Pulmonary artery endothelial cell (primary cell): ENCODE results near the gene IER5. TPM values are rescaled to one million over a fixed set of nuclear protein-coding genes. Genes with fewer than 3 reads are reported as not detected.

Source experiments
- DNase-seq: peaks from one replicate; pipeline ENCODE4 v3.0.0-alpha.2; 2011; ENCODE audit warnings: low read depth, low spot score
- total RNA-seq: library from RNA; depleted of rRNA; stranded (reverse); fragments of >200 nt; gene quantifications from 2 replicates; pipeline ENCODE4 v1.2.3, GENCODE V29; 2014

IER5 gene
- total RNA-seq, 1 donor from 2014 or later: 21.1 TPM

DNA sequence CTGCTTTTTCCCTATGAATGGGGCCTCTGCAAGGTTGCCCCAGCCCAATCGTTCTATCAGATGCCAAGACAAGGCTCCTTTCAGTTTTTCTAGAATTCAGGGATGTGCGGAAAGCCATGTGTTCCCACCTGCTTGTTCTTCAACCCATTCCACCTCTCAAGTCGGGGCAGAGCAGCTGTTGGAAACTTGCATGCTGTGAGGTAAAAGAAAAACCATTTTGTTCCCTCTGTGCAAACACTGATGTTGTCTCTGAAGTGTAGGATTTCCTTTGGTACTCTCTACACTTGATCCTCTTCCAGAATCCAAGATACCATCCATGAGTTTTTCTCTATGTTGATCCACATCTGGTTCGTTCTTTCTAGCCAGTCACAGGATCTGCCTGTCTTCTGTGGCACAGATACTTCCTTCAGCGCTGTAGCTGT, 7.3 kb downstream of the IER5 start:
- no peak for DNase-seq

DNA sequence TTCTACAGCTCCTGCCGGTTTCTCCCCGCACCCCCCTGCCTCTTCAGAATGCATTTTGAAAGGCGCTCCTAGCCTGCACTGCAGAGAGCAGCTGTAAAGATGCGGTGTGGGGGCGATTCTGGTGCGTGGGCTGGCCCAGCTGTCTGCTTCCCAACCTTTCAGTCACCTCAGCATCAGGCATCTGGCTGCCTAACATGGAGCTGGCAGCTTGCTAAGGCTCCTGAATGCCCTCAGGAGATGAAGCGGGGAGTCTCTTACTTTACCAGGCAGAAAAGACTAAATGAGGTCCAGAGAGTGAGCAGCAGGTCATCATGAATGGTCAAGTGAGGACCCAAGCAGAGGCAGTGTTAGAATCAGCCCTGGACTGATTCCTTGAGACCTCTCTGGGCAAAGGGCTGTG, 8.7 kb downstream of the IER5 start:
- DNase-seq: no peak

DNA sequence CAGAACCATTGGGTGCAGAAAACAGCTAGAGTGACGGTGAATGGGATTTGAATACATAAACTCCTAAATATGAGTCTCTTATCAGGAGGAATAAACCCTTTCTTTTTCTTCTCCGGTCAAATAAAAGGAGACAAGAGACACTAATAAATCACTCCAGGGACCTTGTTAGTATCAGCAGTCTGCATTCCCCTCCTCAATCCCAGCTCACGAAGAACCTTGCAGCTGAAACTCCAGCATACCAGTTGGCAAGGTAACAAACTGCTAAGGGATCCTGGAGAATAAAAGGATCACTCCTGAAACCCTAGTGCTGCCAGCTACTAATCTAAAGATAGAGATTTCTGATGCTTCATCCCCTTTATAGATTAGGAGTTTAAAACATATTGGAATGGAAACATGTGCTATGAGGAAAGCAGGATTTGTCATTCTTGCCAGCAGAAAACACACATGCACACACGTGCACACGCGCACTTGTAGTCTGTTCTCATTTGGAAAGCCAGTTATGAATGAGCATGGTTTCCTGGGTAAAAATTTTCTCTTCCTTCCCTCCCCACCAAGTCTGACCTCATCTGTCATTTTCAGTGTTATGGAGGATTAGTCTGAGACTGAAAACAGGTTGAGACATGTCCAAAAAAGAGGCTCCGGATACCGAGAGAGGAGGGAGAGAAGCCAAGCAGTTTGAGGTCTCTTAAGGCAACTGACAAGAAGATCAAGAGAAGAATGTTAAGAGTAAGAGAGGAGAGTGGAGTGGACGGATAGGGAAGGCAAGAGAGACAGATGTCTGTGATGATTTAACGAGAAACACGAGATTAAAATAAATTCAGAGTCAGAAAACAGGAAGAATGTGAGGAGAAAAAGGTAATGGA, 10.9 kb downstream of the IER5 start:
- DNase-seq: no peak

DNA sequence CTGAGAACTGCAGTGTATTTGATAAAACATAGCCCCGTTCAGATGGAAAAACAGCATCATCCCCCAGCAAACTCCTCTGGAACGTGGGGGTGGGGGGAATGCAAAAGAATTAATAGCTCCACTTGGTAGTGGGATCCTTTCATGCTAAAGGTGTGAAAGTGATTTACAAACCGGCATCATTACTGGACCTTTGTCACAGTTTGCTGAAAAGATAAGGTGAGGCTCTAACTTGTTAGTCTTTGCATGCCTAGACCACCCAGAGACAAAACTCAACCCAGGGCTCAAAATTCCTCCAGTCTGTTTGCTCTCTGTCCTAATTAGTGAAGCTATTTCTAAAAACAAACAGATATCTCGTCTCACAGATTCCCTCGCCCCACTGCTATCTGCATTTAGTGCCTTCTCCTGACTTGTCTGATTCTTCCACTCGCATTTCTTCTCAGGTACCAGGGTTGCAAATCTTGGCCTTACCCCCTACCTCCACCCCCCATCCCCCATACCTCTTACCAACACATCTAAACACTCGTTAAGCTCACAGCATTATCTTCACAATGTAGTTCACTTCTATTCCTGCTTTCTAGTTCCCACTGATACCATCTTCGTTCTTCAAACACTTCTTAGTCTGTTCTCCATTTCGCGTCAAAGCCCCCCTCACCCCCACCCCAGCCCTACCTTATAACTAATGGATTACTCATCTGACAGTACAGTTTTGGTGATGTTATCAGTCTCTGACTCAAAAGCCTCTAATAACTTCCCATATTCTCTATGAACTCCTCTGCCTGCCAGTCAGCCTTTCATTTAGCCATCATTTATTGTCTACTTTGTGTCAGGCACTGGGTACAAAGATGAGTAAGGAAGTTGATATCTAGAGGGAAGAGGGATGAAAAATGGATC, 11.8 kb downstream of the IER5 start:
- no peak for DNase-seq

DNA sequence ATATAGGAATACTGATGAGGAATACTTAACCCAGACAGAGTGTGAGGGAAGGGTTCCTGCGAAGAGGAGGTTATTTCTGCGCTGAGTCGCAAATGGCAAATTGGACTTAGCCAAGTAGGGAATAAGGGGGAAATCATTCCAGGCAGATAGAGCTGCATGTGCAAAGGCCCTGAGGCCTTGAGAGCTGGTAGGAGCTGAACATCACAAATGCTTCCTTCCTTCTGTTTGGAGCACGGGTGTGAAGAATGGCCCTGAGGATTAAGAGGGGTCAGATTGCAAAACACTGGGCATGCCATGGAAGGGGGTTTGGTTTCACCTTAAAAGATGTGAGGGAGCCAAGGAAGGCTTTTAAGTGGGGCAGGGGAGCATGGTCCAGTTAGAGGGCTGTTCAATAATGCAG, 12.4 kb downstream of the IER5 start:
- DNase-seq: no peak

DNA sequence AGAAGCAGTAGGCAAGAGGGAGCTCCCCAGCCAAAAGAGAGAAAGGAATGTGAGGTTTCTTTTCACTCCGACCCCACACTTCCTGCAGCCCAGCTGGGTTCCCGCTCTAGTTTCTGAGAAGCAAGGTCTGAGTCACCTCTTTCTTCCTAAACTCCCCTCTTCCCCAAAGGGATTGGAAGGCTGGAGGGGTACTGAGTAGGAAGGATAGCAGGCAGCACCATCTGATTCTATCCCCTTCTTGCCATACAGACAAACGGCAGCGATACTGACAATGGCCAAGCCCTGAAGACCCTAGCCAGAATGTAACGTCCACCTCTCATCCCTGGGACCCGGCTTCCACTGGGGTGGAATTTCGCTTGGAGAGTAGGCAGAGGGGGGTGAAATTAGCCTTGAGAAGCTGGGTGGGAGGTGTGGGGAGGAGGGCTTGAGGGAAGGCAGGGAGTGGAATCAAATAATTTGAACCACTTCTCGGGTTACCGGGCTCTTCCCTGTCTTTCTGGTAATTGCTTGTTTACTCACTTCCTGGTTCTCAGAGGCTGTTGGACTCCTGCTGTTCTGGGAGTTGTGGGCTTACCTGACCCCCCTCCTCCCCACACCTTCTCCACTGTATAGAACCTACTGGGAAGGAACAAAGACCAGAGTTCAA, 13.2 kb downstream of the IER5 start:
- DNase-seq: no peak

DNA sequence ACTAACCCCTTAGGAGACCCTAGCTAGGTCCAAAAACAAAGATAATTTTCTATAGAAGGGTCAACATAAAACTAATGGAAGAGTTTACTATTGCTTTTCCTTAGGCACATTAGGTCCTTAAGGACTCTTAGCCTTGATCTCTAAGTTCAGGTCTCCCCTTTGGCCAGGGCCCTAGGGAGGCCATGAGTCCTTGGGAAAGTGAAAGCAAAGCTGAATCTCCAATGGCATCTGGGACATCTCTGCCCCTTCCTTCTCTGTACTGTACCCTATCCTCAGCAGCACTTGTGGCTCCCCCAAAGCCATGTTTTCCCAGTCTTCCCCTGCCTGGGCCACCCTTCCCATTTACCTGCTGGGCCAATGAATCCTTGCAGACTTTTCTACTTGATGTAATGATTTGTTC, 14.3 kb downstream of the IER5 start:
- no peak for DNase-seq

DNA sequence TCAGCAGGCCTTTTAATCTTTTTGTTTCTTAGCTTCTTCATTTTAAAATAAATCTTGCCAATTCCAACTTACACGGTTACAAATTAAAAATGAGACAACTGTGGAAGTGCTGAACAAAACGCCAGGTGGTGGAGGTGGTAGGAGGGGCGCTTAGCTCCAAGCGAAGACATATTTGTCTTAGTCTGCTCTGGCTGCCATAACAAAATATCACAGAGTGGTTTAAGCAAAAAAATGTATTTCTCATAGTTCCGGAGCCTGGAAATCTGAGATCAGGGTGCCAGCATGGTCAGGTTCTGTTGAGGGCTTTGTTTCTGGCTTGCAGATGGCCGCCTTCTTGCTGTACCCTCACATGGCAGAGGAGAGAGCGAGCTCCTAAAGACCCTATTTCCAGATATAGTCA, 14.9 kb downstream of the IER5 start:
- no peak for DNase-seq

DNA sequence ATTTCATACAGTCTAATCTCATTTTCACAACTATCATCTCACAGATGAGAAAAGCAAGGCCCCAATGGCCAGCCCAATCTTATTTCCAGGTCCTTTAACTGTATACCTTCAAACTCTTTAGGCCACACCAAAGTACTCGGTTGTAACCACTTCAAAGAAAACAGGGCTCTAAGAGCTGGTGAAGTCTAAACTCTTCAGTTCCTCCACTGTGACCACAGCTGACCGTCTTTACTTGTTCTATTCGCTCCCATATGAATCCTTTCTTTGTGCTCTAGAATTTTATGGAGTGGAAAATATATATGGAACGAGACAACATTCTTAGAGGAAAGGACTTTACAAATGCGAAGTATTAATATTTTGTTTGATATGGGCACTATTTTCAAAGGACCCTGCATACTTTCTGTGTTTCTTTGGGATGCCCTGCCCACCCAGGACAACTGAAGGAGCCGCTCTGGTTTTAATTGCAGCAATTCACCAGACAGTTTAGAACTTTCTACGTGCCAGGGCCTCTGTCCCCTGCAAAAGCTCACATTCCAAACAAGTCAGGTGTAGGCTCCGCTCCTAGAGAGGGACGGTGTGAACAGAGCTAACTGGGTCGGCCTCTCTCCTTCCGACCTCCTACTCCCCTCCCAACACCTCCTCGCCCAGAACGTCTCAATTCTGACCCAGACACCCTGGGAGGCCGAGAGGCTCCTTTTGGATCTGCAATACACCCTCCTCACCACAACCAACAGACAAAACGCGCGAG, 15.7 kb downstream of the IER5 start:
- no peak for DNase-seq

DNA sequence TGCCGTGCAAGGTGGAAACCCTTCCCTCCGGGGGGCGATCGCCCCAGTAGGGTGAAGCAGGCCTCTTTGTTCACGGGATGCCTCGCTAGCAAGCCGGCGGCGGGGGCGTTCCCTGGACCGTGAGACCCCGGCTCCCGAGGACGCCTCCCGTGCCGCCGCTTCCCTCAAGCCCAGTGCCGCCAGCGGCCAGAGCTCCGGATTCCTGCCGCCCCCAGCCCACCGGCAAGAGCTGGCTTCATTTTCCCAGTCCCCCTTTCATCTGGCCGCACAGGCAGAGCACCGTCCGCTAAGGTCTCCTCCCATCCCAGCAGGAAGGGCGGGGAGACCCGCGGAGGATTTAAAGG, 16.3 kb downstream of the IER5 start:
- no peak for DNase-seq

DNA sequence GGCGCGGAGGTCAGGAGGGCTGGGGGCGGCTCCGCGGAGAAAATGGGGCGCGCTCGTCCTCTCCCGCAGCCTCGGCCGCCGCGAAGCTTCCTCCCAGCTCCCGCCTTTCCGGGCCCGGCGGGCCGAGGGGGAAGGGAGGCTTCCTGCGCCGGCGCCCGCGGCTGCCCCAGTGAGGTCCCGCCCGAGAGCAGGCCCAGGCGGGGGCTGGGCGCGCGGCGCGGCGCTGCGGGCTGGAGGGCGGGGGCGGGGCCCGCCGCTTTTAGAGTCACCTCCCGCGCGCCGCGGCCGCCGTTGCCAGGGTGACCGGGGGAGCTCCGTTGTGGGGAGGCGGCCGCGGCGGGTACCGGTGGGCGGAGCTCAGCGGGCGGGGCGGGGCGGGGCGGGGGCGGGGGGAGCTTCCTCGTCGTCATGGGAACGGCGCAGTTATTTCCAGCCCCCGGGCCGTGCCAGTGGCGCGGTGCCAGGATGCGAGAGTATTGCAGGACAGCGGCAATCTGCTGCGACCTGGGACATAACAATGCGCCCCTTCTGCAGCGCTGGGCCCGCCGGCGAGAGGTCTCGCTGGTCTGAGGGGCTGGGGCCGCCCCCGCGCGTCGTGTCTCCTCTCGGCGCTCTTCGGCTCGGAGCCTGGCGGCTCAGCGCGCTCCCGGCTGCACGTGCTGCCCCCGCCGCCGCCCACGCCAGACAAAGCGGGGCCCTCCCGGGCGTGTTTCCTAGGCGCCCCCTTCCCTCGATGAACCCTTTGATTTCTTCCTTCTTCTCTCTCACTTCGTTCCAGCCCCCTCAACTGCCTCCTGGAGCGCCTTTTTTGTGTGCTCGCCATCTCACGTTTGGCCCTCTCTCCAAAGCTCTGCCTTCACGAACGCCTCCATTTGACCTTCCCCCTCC, 16.9 kb downstream of the IER5 start:
- DNase-seq: peak; percentile 60

DNA sequence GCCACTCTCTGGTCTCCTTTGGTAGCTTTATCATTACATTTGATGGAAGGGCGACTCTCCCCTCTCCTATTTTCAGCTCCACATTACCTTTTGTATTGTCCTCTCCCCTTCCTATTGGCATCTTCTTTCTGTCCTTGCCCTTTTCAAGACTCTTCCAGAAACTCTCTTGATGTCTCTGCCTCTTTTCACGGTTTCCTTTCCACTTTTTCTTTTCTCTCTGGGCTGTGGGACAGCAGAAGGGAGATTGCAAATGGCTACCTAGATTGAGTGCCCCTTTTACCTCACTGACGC, 17.5 kb downstream of the IER5 start:
- no peak for DNase-seq

DNA sequence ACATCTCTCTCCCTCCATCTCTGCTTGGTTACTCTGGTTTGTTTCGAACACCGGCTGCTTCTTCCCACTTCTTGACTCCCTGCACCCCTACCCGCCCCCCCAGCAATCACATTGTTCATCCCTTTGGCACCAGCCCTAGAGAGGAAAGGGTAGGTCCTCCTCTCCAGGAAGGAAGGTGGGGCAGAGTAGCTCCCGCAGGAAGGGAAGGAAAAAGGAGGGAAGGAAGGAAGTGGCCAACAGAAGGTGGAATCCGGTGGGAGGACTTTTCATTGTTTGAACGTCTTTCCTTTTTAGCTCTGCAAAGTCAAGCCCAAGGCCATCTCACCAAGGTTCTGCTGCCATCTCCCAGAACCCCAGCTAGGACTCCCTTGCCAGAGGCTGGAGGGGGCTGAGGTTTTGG, 18.0 kb downstream of the IER5 start:
- no peak for DNase-seq

DNA sequence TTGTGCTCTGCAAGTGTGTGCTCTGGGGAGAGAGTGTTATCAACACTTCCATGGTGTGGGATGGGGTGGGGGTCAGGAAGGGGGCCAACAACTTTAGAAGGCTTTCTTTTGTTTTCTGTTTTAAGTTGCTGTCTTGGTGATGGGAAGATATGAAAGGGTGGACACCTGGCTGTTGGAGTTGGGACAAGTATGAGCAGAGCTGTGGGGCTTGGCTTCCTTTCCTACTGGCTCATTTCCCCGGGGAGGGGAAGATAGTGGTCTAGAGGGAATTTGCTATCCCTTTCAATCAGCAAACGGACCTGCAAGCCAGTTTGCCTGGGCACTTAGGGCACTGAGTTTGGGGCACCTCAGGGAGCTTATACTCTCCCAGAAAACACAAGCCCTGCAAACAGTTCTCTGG, 19.2 kb downstream of the IER5 start:
- DNase-seq: no peak

DNA sequence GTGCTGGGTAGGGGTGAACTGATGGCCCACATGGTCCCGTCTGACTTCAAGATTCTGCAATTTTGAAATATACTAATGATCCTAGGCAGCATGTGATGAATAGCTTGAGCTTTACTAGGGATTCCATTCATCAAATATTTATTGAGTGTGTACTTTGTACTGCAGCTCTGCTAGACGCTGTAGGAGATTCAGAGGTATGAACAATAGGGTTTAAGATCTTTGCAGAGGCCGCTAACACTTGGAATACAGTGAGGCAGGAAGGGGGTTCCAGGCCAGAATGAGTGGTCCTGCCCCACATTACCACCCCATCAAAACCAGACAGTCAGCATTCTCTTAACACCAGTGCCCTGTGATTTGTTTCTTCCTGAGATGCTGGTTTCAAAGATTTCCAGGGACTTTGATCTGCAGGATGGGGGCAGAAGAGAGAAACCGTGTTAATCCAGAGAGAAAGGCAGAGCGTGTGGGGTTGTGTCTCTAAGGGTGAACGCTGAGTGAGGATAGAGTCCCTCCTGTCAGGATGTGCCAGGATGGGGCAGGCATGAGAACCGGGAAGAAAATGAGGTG, 19.9 kb downstream of the IER5 start:
- DNase-seq: no peak

DNA sequence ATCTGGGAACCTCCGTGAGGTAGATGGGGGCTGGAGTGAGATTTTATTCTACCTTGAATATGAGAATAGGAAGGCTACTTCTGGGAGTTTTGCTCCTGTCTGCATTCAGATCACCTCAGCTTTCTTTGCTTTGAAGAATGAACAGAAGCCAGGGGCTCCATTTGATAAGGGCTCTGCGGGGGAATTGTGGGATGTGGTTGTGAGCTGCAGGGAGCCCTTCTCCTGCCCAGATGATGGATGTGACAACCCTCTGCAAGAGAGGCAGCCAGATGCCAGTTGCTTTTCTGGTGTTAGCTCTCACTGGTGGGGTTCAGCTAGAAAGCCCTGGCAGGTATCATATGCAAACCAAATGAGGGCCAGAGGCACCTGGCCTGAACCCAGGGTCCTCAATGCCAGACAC, 21.5 kb downstream of the IER5 start:
- no peak for DNase-seq

DNA sequence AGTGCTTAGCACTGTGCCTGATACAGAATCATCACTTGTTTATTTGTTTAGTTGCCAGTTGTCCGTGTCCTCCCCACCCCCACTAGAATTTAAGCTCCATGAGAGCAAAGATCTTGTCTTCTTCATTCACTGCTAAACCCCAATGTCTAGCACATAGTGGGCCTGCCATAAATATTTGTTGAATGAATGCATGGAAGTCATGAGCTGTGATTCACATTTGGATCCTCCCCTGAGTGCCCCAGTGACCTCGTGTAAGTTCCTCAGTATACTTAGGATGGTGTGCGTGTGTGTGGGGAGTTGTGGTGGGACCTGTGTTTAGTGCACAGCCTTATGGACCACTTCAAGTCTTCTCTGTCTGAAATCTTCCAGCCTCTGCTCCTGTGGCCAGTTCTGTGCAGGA, 23.1 kb downstream of the IER5 start:
- DNase-seq: no peak

DNA sequence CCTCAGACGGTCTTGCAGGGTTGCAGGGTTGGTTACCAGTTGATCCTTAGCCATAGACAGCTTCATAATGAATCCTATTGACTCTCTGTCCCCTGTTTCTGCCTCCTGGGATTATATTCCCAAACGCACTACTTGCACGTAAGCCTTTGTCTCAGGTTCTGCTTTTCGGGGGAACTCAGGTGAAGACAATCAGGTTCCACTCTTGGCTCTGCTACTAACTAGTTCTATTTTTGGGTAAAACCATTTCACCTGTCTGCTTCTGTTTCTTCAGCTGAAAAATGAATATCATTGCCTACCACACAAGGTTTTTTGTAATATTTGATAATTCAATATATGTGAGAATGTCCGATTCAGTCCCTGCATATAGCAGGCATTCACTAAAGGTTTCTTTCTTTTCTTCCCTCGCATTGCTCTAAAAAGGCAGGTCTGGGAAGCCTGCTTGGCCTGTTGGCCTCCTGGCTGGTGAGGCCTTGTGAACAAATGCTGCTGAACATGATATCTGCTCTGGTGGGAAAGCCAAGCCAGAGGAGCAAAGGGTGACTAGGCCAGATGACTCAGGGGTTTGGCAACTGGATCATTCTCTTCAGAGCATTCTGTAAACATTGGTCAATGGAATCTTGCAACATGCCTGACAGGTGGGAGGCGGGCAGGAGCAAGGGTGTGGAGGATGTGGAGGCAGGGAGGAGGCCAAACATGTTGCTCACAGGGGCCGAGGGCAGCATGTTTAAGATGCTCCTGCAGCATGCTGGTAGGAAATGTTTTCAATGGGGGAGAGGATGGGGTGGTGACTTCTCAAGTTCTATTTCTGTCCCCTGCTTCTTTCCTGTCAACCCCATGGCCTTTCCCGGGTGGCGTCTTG, 23.8 kb downstream of the IER5 start:
- peak; percentile 77 for DNase-seq

DNA sequence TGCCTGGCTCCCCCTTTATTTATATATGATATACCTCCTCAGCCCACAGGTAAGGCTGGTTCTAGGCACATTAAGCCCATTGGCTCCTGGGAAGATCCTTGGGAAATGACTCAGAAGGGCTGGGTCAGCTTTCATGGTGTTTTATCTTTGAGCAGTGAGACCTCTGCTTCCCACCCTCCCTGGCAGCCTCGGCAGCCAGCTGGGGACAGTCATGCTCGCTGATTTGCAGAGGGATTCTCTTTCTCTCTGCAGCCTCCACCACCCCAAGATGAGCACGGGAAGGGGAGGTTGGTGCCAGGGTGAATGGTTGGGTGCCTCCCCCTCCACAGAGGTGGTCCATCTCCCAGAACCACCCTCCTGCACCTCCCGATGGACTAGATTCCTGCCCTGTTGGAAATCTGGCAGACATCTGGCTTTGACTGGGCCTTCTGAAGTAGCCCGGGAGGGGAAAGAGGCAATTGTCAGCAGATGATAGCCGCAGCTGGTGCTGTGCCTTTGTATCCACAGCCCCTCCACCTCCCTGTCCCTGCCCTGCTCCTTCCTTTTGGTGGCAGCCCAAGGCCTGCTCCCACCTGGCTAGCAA, 24.6 kb downstream of the IER5 start:
- no peak for DNase-seq
